Tibial nerve (tissue), 4 donors: ENCODE data around the gene DDX47. TPM values are rescaled to one million over a fixed set of nuclear protein-coding genes. Genes with fewer than 3 reads are reported as not detected.

Experiments used
- DNase-seq, 2 donors: peaks; one replicate each; pipeline ENCODE4 v3.0.0-alpha.2; 2019; ENCODE audit warnings: low spot score in 2 of 2
- H3K27ac ChIP-seq, 4 donors: fragments of 200-600 bp; sonication (generic) in 3 of 4; one replicate each; pipeline ENCODE4 v1.5.1; 2017 to 2019; ENCODE audit warnings: mild to moderate bottlenecking in 1 of 4
- H3K27me3 ChIP-seq, 2 donors: fragments of 200-600 bp; sonication (generic) in 1 of 2; one replicate each; pipeline versions ENCODE4 v1.5.1 to v1.6.0; 2017 to 2019
- H3K36me3 ChIP-seq, 3 donors: fragments of 200-600 bp; sonication (generic); one replicate each; pipeline ENCODE4 v1.5.1; 2018 to 2019
- H3K4me1 ChIP-seq, 4 donors: fragments of 200-600 bp; sonication (generic) in 3 of 4; one replicate each; pipeline ENCODE4 v1.5.1; 2017 to 2019
- H3K4me3 ChIP-seq, 4 donors: fragments of 200-600 bp; sonication (generic) in 3 of 4; one replicate each; pipeline ENCODE4 v1.5.1; 2017 to 2019; ENCODE audit warnings: mild to moderate bottlenecking in 1 of 4, moderate library complexity in 1 of 4
- H3K9me3 ChIP-seq, 4 donors: fragments of 200-600 bp; sonication (generic) in 3 of 4; one replicate each; pipeline ENCODE4 v1.5.1; 2017 to 2019
- EP300 ChIP-seq, 2 donors: sonication (generic); formaldehyde crosslinking; IDR thresholded peaks; one replicate each; pipeline ENCODE4 v1.6.1; 2017; ENCODE audit warnings: antibody characterized with exemption in 2 of 2, mild to moderate bottlenecking in 1 of 2
- POLR2A ChIP-seq, 2 donors: fragments of 450-650 bp; IDR thresholded peaks; one replicate each; pipeline ENCODE4 v1.6.1; 2017; ENCODE audit warnings: antibody characterized with exemption in 2 of 2, mild to moderate bottlenecking in 2 of 2, moderate library complexity in 2 of 2
- WGBS, 2 donors: methylation state at CpG; one replicate each; pipeline ENCODE4 v1.1.5; 2018; 5-methylcytosine and 5-hydroxymethylcytosine counted together
- total RNA-seq, 4 donors: library from RNA; depleted of rRNA; stranded (reverse); fragments of >200 nt; gene quantifications; one replicate each; pipeline ENCODE4 v1.1.0, GENCODE V29; 2016
- TF ChIP-seq, protein P1 (sequence below), 5 experiments: fragments of 200-600 bp in 3 of 5; fragments of 450-650 bp in 2 of 5; sonication (generic) in 3 of 5; IDR thresholded peaks; one replicate each; pipeline ENCODE4 v1.5.1; 2016 to 2019; ENCODE audit warnings: antibody characterized with exemption in 5 of 5, mild to moderate bottlenecking in 3 of 5, moderate library complexity in 2 of 5

DDX47 gene
- total RNA-seq, 4 donors from 2014 or later = 39.4 to 50.0 (median 47.8) TPM

DNA sequence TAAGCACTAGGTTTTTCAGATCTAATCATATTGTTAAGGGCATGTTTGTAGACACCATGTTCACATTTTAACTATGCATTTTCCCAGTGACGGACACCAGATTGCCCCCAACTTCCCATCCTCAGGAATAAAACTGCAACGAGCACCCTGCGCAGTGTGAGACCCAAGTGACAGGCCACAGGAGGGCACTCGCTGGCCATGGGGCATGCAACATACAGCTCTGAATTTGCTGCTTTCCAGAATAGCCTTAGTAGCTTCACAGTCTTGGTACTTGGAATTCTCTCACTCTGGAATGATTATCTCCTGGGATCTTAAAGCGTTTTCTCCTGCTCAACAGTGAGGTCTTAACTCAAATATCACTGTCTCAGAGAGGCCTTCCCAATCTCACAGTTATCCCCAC lies 972 bp upstream of the DDX47 start:
- Histone ChIP-seq H3K27me3 (no peaks in the 10 kb centered on the region), H3K4me3 (no peak overlapping the region), H3K9me3 (no peaks in the 10 kb centered on the region), H3K27ac (no peak overlapping the region), H3K36me3 (peaks cover 0 to 7% (median 0%) of the 10 kb centered on the region in 3 donors), H3K4me1 (peaks cover 0 to 55% (median 21%) of the 10 kb centered on the region in 4 donors)
- 92 to 97% methylated on average over 5 of the region's 5 CpGs for WGBS, 2 donors
- TF ChIP-seq EP300 (IDR thresholded peaks at IDR 0.05) (no peak), POLR2A (IDR thresholded peaks at IDR 0.05) (no peak)
- TF ChIP-seq, protein P1, sequence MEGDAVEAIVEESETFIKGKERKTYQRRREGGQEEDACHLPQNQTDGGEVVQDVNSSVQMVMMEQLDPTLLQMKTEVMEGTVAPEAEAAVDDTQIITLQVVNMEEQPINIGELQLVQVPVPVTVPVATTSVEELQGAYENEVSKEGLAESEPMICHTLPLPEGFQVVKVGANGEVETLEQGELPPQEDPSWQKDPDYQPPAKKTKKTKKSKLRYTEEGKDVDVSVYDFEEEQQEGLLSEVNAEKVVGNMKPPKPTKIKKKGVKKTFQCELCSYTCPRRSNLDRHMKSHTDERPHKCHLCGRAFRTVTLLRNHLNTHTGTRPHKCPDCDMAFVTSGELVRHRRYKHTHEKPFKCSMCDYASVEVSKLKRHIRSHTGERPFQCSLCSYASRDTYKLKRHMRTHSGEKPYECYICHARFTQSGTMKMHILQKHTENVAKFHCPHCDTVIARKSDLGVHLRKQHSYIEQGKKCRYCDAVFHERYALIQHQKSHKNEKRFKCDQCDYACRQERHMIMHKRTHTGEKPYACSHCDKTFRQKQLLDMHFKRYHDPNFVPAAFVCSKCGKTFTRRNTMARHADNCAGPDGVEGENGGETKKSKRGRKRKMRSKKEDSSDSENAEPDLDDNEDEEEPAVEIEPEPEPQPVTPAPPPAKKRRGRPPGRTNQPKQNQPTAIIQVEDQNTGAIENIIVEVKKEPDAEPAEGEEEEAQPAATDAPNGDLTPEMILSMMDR (IDR thresholded peaks at IDR 0.05) = no peak
- DNase-seq = no peak

- Histone ChIP-seq H3K4me1 (peaks cover 0 to 50% (median 19%) of the 10 kb centered on the region in 4 donors), H3K27ac (peak overlapping the region in 2 of 4 donors; percentile 77 to 87), H3K4me3 (peak overlapping the region in 2 of 4 donors; percentile 88 to 90), H3K36me3 (peaks cover 0 to 7% (median 0%) of the 10 kb centered on the region in 3 donors), H3K9me3 (no peaks in the 10 kb centered on the region), H3K27me3 (no peaks in the 10 kb centered on the region)
- 65 to 68% methylated on average over 14 of the region's 14 CpGs for WGBS, 2 donors
- no peak for DNase-seq
- no peak for TF ChIP-seq EP300 (IDR thresholded peaks at IDR 0.05)
- TF ChIP-seq, protein P1 (IDR thresholded peaks at IDR 0.05) = no peak
- no peak for TF ChIP-seq POLR2A (IDR thresholded peaks at IDR 0.05)
Measured at GRCh38 chr12:12812618-12813119, 477 bp upstream of the DDX47 start.

DNA sequence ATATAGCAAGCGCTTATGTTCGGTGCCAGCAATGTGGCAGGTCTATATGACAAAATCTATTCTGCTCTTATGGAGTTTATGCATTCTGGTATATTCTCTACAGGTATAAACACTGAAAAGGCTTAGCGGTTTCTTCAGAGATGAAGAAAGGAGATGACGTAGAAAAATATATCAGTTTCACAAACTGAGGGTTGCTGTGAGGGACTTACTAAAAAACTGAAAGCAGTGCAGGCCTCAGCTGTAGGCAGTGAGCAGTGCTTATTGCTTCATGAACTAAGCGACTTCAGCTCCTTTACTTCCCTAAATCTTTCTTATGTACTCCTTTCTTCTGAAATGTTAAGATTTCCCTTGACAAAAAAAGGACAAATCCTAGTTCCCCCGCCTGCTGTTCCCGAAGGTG lies 4.5 kb downstream of the DDX47 start:
- Histone ChIP-seq H3K36me3 (peaks cover 0 to 39% (median 2%) of the 10 kb centered on the region in 3 donors), H3K4me3 (no peak overlapping the region), H3K27me3 (no peaks in the 10 kb centered on the region), H3K4me1 (peaks cover 0 to 47% (median 13%) of the 10 kb centered on the region in 4 donors), H3K9me3 (no peaks in the 10 kb centered on the region), H3K27ac (no peak overlapping the region)
- TF ChIP-seq, protein P1 (IDR thresholded peaks at IDR 0.05) = no peak
- TF ChIP-seq POLR2A (IDR thresholded peaks at IDR 0.05) (no peak), EP300 (IDR thresholded peaks at IDR 0.05) (no peak)
- DNase-seq = no peak
- 90 to 91% methylated on average over 7 of the region's 7 CpGs for WGBS, 2 donors

- H3K27ac ChIP-seq = no peak overlapping the region
- 93% methylated on average over 4 of the region's 4 CpGs for WGBS, 2 donors
- H3K36me3 ChIP-seq = peaks cover 0 to 50% (median 11%) of the 10 kb centered on the region in 3 donors
- no peaks in the 10 kb centered on the region for H3K9me3 ChIP-seq
- TF ChIP-seq POLR2A (IDR thresholded peaks at IDR 0.05) = no peak
- no peak for TF ChIP-seq EP300 (IDR thresholded peaks at IDR 0.05)
- TF ChIP-seq, protein P1 (IDR thresholded peaks at IDR 0.05) = no peak
- peaks cover 0 to 44% (median 13%) of the 10 kb centered on the region in 4 donors for H3K4me1 ChIP-seq
- H3K4me3 ChIP-seq = no peak overlapping the region
- DNase-seq = no peak
- no peaks in the 10 kb centered on the region for H3K27me3 ChIP-seq
Measured at GRCh38 chr12:12818701-12819100, 5.6 kb downstream of the DDX47 start.

DNA sequence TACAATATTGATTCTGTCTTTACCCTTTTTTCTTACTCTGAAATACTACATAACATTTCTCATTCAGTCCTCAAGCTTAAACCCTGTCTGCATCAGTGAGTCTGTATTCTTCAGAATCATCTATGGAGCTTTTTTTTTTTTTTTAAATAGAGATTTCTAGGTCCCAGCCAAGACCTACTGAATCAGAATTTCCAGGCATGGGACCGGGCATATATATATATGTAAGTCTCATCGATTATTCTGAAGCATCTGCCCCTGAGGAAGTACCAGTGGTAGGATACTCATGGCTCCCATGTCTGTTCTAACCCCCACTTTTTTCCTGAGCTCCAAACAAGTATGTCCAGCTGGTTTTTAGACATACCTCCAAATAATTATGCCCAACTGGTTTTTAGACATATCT lies 6.1 kb downstream of the DDX47 start:
- Histone ChIP-seq H3K27me3 (no peaks in the 10 kb centered on the region), H3K4me1 (peaks cover 0 to 39% (median 8%) of the 10 kb centered on the region in 4 donors), H3K9me3 (no peaks in the 10 kb centered on the region), H3K4me3 (no peak overlapping the region), H3K36me3 (peaks cover 0 to 55% (median 16%) of the 10 kb centered on the region in 3 donors), H3K27ac (peak overlapping the region in 1 of 4 donors; percentile 32)
- WGBS, 2 donors = 91 to 96% methylated on average over 2 of the region's 2 CpGs
- no peak for DNase-seq
- TF ChIP-seq EP300 (IDR thresholded peaks at IDR 0.05) (no peak), POLR2A (IDR thresholded peaks at IDR 0.05) (no peak)
- TF ChIP-seq, protein P1 (IDR thresholded peaks at IDR 0.05) = no peak
